Activated CD4-positive, alpha-beta T cell treated with anti-CD3 and anti-CD28 coated beads, Interleukin-2, amount 10 ng/mL, durations not matched to agents 24 days and 14 days (primary cell): ENCODE results near the gene ENDOG. TPM values are rescaled to one million over a fixed set of nuclear protein-coding genes. Genes with fewer than 3 reads are reported as not detected.
"Not testable (repeated sequence)": the region's sequence is repeated elsewhere in the genome, so short reads cannot be mapped to it uniquely, and the experiment has no call there.

ENCODE experiments used
- DNase-seq: peaks from one replicate; pipeline ENCODE4 v3.0.0; 2022
- H3K27ac Mint-ChIP-seq: one replicate; pipeline ENCODE4 v1.8.0; 2022; ENCODE audit warnings: mild to moderate bottlenecking, mixed read lengths
- H3K27me3 Mint-ChIP-seq: one replicate; pipeline ENCODE4 v1.8.0; 2022; ENCODE audit warnings: mixed read lengths
- H3K36me3 Mint-ChIP-seq: one replicate; pipeline ENCODE4 v1.8.0; 2022; ENCODE audit warnings: low read depth, mild to moderate bottlenecking, mixed read lengths
- H3K4me1 Mint-ChIP-seq: one replicate; pipeline ENCODE4 v1.8.0; 2021; ENCODE audit warnings: mixed read lengths
- H3K4me3 Mint-ChIP-seq: one replicate; pipeline ENCODE4 v1.8.0; 2022; ENCODE audit warnings: mild to moderate bottlenecking, moderate library complexity, mixed read lengths
- H3K9me3 Mint-ChIP-seq: one replicate; pipeline ENCODE4 v1.8.0; 2021; ENCODE audit warnings: mixed read lengths
- intact Hi-C: fragments of 100-400 bp; cut with micrococcal nuclease; formaldehyde crosslinking; loops from one replicate; pipeline ENCODE4 v1.15.1; 2023
- total RNA-seq: library from RNA; stranded (reverse); gene quantifications from 2 replicates; pipeline ENCODE4 v1.2.3, GENCODE V29; 2022

ENDOG gene
- total RNA-seq, 1 donor from 2014 or later = 23.3 TPM

- intact Hi-C loops = no loop called here
Measured at GRCh38 chr9:128828267-128828666, 10.0 kb downstream of the ENDOG start.

GRCh38 chr9:128828719-128829452 lies 10.6 kb downstream of the ENDOG start:
- Mint-ChIP-seq H3K9me3 (no peaks in the 10 kb centered on the region), H3K4me1 (peaks cover 10% of the 10 kb centered on the region), H3K36me3 (peaks cover 37% of the 10 kb centered on the region), H3K27ac (peak overlapping the region; percentile 93), H3K27me3 (no peaks in the 10 kb centered on the region), H3K4me3 (peak overlapping the region; percentile 97)
- intact Hi-C loops = loop anchor here (1.0 kb wide), 2 partner anchors 11 to 105 kb away; partner anchors contain the start of genes ENDOG and ZDHHC12
- no peak for DNase-seq

More at GRCh38 chr9:128828267-128828666, 10.0 kb downstream of the ENDOG start:
- no peaks in the 10 kb centered on the region for H3K9me3 Mint-ChIP-seq
- peak overlapping the region; percentile 97 for H3K4me3 Mint-ChIP-seq
- H3K4me1 Mint-ChIP-seq = peaks cover 10% of the 10 kb centered on the region
- H3K36me3 Mint-ChIP-seq = peaks cover 40% of the 10 kb centered on the region
- peak overlapping the region; percentile 93 for H3K27ac Mint-ChIP-seq
- no peak for DNase-seq
- H3K27me3 Mint-ChIP-seq = no peaks in the 10 kb centered on the region

- Mint-ChIP-seq H3K9me3 (no peaks in the 10 kb centered on the region), H3K27me3 (no peaks in the 10 kb centered on the region), H3K27ac (peak within 1 kb of the TSS; percentile 93), H3K4me1 (peaks cover 10% of the 10 kb centered on the region), H3K4me3 (peak within 1 kb of the TSS; percentile 97), H3K36me3 (peaks cover 33% of the 10 kb centered on the region)
- DNase-seq = peak; percentile 99
- intact Hi-C loops = loop anchor here (1.0 kb wide), 2 partner anchors 11 to 105 kb away; partner anchors contain the start of genes ENDOG and ZDHHC12
Measured at GRCh38 chr9:128829477-128830251, 11.4 kb downstream of the ENDOG start, which contains the start of gene SPOUT1. Gene SPOUT1 (minus strand): TSS chr9:128829794. CDS start chr9:128829780, 14 bp downstream.

- H3K4me3 Mint-ChIP-seq = no peak overlapping the region
- H3K27me3 Mint-ChIP-seq = no peaks in the 10 kb centered on the region
- H3K36me3 Mint-ChIP-seq = peaks cover 18% of the 10 kb centered on the region
- no peak overlapping the region for H3K27ac Mint-ChIP-seq
- H3K9me3 Mint-ChIP-seq = no peaks in the 10 kb centered on the region
- no peak for DNase-seq
- intact Hi-C loops = no loop called here
- peaks cover 6% of the 10 kb centered on the region for H3K4me1 Mint-ChIP-seq
Measured at GRCh38 chr9:128833696-128834095, 15.4 kb downstream of the ENDOG start.

GRCh38 chr9:128835246-128836210 lies 17.2 kb downstream of the ENDOG start:
- H3K4me3 Mint-ChIP-seq = no peak overlapping the region
- no peak overlapping the region for H3K27ac Mint-ChIP-seq
- H3K36me3 Mint-ChIP-seq = peaks cover 11% of the 10 kb centered on the region
- DNase-seq = peak; percentile 54
- H3K9me3 Mint-ChIP-seq = no peaks in the 10 kb centered on the region
- intact Hi-C loops = no loop called here
- H3K4me1 Mint-ChIP-seq = no peaks in the 10 kb centered on the region
- no peaks in the 10 kb centered on the region for H3K27me3 Mint-ChIP-seq

GRCh38 chr9:128836509-128837145 lies 18.3 kb downstream of the ENDOG start:
- Mint-ChIP-seq H3K36me3 (peaks cover 11% of the 10 kb centered on the region), H3K27me3 (no peaks in the 10 kb centered on the region), H3K9me3 (no peaks in the 10 kb centered on the region), H3K4me1 (no peaks in the 10 kb centered on the region), H3K4me3 (no peak overlapping the region), H3K27ac (no peak overlapping the region)
- intact Hi-C loops = no loop called here
- no peak for DNase-seq

- Mint-ChIP-seq H3K9me3 (no peaks in the 10 kb centered on the region), H3K27me3 (no peaks in the 10 kb centered on the region), H3K27ac (no peak overlapping the region), H3K36me3 (peaks cover 15% of the 10 kb centered on the region), H3K4me1 (no peaks in the 10 kb centered on the region), H3K4me3 (no peak overlapping the region)
- DNase-seq = no peak
- intact Hi-C loops = no loop called here
Measured at GRCh38 chr9:128838338-128838737, 20.0 kb downstream of the ENDOG start.

- no peak for DNase-seq
- H3K27ac Mint-ChIP-seq = no peak overlapping the region
- H3K9me3 Mint-ChIP-seq = no peaks in the 10 kb centered on the region
- no peaks in the 10 kb centered on the region for H3K4me1 Mint-ChIP-seq
- H3K27me3 Mint-ChIP-seq = no peaks in the 10 kb centered on the region
- H3K4me3 Mint-ChIP-seq = no peak overlapping the region
- intact Hi-C loops = no loop called here
- peaks cover 8% of the 10 kb centered on the region for H3K36me3 Mint-ChIP-seq
Measured at GRCh38 chr9:128840524-128840923, 22.2 kb downstream of the ENDOG start.

- Mint-ChIP-seq H3K9me3 (no peaks in the 10 kb centered on the region), H3K27me3 (no peaks in the 10 kb centered on the region), H3K4me3 (no peak overlapping the region), H3K27ac (no peak overlapping the region), H3K36me3 (peaks cover 8% of the 10 kb centered on the region), H3K4me1 (no peaks in the 10 kb centered on the region)
- no peak for DNase-seq
- intact Hi-C loops = no loop called here
Measured at GRCh38 chr9:128841694-128842492, 23.6 kb downstream of the ENDOG start.

GRCh38 chr9:128843171-128843570 lies 24.9 kb downstream of the ENDOG start:
- H3K27ac Mint-ChIP-seq, H3K9me3 Mint-ChIP-seq, DNase-seq, H3K4me1 Mint-ChIP-seq, intact Hi-C loops, H3K4me3 Mint-ChIP-seq, H3K27me3 Mint-ChIP-seq, H3K36me3 Mint-ChIP-seq: not testable (repeated sequence)

GRCh38 chr9:128845186-128845931 lies 27.1 kb downstream of the ENDOG start:
- H3K27ac Mint-ChIP-seq = no peak overlapping the region
- H3K36me3 Mint-ChIP-seq = peaks cover 13% of the 10 kb centered on the region
- no peaks in the 10 kb centered on the region for H3K4me1 Mint-ChIP-seq
- intact Hi-C loops = no loop called here
- H3K4me3 Mint-ChIP-seq = no peak overlapping the region
- H3K27me3 Mint-ChIP-seq = no peaks in the 10 kb centered on the region
- no peak for DNase-seq
- peaks cover 4% of the 10 kb centered on the region for H3K9me3 Mint-ChIP-seq

GRCh38 chr9:128846680-128847030 lies 28.4 kb downstream of the ENDOG start:
- intact Hi-C loops = no loop called here
- Mint-ChIP-seq H3K36me3 (peaks cover 22% of the 10 kb centered on the region), H3K27me3 (no peaks in the 10 kb centered on the region), H3K4me3 (no peak overlapping the region), H3K4me1 (no peaks in the 10 kb centered on the region), H3K27ac (no peak overlapping the region), H3K9me3 (peaks cover 14% of the 10 kb centered on the region)
- DNase-seq = no peak
